SK-N-SH (cell line): Measurements from ENCODE around the gene IRGQ. TPM values are rescaled to one million over a fixed set of nuclear protein-coding genes. Genes with fewer than 3 reads are reported as not detected.

Source experiments
- CTCF ChIA-PET: fragments of 300-600, 350-600 bp; formaldehyde crosslinking; extraction: SDS; loops from one replicate; lab custom pipeline; 2021; lab: Yijun Ruan, JAX
- POLR2A ChIA-PET: fragments of 350-600 bp; sonication (Branson Sonifier 250); formaldehyde crosslinking; extraction: SDS; loops from one replicate; lab custom pipeline; 2020; ENCODE audit warnings: antibody characterized with exemption, inconsistent platforms; lab: Yijun Ruan, JAX
- DNase-seq: peaks from one replicate; pipeline ENCODE4 v3.0.0; 2012
- H2AFZ ChIP-seq: fragments of 200-600 bp; sonication (generic); 2 replicates; pipeline ENCODE4 v1.8.1; 2016; ENCODE audit warnings: antibody characterized with exemption, mild to moderate bottlenecking, low read depth
- H3F3A ChIP-seq: fragments of 200-600 bp; sonication (generic); replicated peaks from 2 replicates; pipeline ENCODE3; 2016; ENCODE audit warnings: antibody characterized with exemption, mild to moderate bottlenecking; ENCODE audit not compliant: insufficient read depth
- H3K27ac ChIP-seq, 2 experiments: fragments of 200-500 bp in 1 of 2; fragments of 200-600 bp in 1 of 2; sonication (Bioruptor generic) in 1 of 2; sonication (generic), shearing (Covaris generic) in 1 of 2; 2 replicates each; pipeline versions ENCODE4 v1.5.1 to v1.6.1; 2014 to 2016; ENCODE audit warnings: low read depth in 2 of 2, inconsistent platforms in 1 of 2, low read length in 1 of 2, mild to moderate bottlenecking in 1 of 2, mixed read lengths in 1 of 2
- H3K27me3 ChIP-seq: fragments of 200-600 bp; sonication (generic), shearing (Covaris generic); 2 replicates; pipeline ENCODE4 v1.6.1; 2016; ENCODE audit warnings: mixed run types; ENCODE audit not compliant: insufficient read depth
- H3K36me3 ChIP-seq, 2 experiments: fragments of 200-500 bp in 1 of 2; fragments of 200-600 bp in 1 of 2; sonication (Bioruptor generic) in 1 of 2; sonication (generic) in 1 of 2; replicated peaks in 1 of 2; 2 replicates each; pipeline versions ENCODE3 to v1.5.1; 2014 to 2016; ENCODE audit warnings: low read length in 1 of 2, mild to moderate bottlenecking in 1 of 2; ENCODE audit not compliant: insufficient read depth in 2 of 2, control insufficient read depth in 1 of 2
- H3K4me1 ChIP-seq, 2 experiments: fragments of 200-500 bp in 1 of 2; fragments of 200-600 bp in 1 of 2; sonication (Bioruptor generic) in 1 of 2; sonication (generic), shearing (Covaris generic) in 1 of 2; 2 replicates each; pipeline versions ENCODE4 v1.5.1 to v1.6.1; 2014 to 2016; ENCODE audit warnings: low read depth in 1 of 2, low read length in 1 of 2, mixed run types in 1 of 2; ENCODE audit not compliant: insufficient read depth in 2 of 2, control insufficient read depth in 1 of 2
- H3K4me2 ChIP-seq: fragments of 200-600 bp; sonication (generic), shearing (Covaris generic); 2 replicates; pipeline ENCODE4 v1.6.1; 2017; ENCODE audit warnings: mixed run types
- H3K4me3 ChIP-seq, 2 experiments: fragments of 200-500 bp in 1 of 2; fragments of 200-600 bp in 1 of 2; sonication (Bioruptor generic) in 1 of 2; sonication (generic), shearing (Covaris generic) in 1 of 2; 2 replicates each; pipeline versions ENCODE4 v1.5.1 to v1.8.1; 2014 to 2016; ENCODE audit warnings: low read depth in 2 of 2, inconsistent platforms in 1 of 2, low read length in 1 of 2, mild to moderate bottlenecking in 1 of 2, mixed read lengths in 1 of 2, moderate library complexity in 1 of 2
- H3K79me2 ChIP-seq: fragments of 200-600 bp; sonication (generic); 2 replicates; pipeline ENCODE4 v1.8.1; 2017; ENCODE audit warnings: mild to moderate bottlenecking; ENCODE audit not compliant: insufficient read depth
- H3K9ac ChIP-seq: fragments of 200-600 bp; sonication (generic); 2 replicates; pipeline ENCODE4 v1.6.1; 2017; ENCODE audit warnings: mixed run types
- H3K9me2 ChIP-seq: fragments of 200-600 bp; sonication (generic); 2 replicates; pipeline ENCODE4 v1.6.1; 2017; ENCODE audit warnings: mixed run types
- H3K9me3 ChIP-seq: fragments of 200-600 bp; sonication (generic); 2 replicates; pipeline ENCODE4 v1.6.1; 2017; ENCODE audit warnings: mixed run types, mild to moderate bottlenecking, moderate library complexity
- H4K20me1 ChIP-seq: fragments of 200-600 bp; sonication (generic); 2 replicates; pipeline ENCODE4 v1.6.1; 2017; ENCODE audit warnings: mild to moderate bottlenecking, mixed run types; ENCODE audit not compliant: insufficient read depth
- ELF1 ChIP-seq: IDR thresholded peaks from 2 replicates; pipeline ENCODE4 v1.4.0; 2012
- EP300 ChIP-seq, 2 experiments: IDR thresholded peaks; 2 replicates each; pipeline versions ENCODE4 v1.4.0 to v1.6.1; 2012; ENCODE audit warnings: borderline replicate concordance in 1 of 2, low read depth in 1 of 2, low read length in 1 of 2
- FOSL2 ChIP-seq: IDR thresholded peaks from 2 replicates; pipeline ENCODE4 v1.4.0; 2012; ENCODE audit warnings: low read depth, mild to moderate bottlenecking, moderate library complexity, borderline replicate concordance
- GABPA ChIP-seq: IDR thresholded peaks from 2 replicates; pipeline ENCODE4 v1.4.0; 2012; ENCODE audit warnings: low read depth, mild to moderate bottlenecking
- GATA2 ChIP-seq: sonication (generic); formaldehyde crosslinking; IDR thresholded peaks from 2 replicates; pipeline ENCODE4 v1.5.0; 2020; ENCODE audit warnings: mild to moderate bottlenecking, missing genetic modification reagents
- IRF3 ChIP-seq: fragments of 150-350 bp; IDR thresholded peaks from 2 replicates; pipeline ENCODE4 v1.6.1; 2016; ENCODE audit warnings: mild to moderate bottlenecking, low read depth, low read length
- MAX ChIP-seq: IDR thresholded peaks from 2 replicates; pipeline ENCODE4 v1.4.0; 2012; ENCODE audit warnings: low read depth
- NFIC ChIP-seq: IDR thresholded peaks from 2 replicates; pipeline ENCODE4 v1.4.0; 2012; ENCODE audit warnings: borderline replicate concordance
- NRF1 ChIP-seq: IDR thresholded peaks from 2 replicates; pipeline ENCODE4 v1.6.1; 2012; ENCODE audit warnings: low read depth, mild to moderate bottlenecking, low read length
- REST ChIP-seq: IDR thresholded peaks from 2 replicates; pipeline ENCODE4 v1.6.1; 2012; ENCODE audit warnings: mild to moderate bottlenecking, low read depth, low read length, moderate library complexity
- RXRA ChIP-seq: IDR thresholded peaks from 2 replicates; pipeline ENCODE4 v1.4.0; 2012; ENCODE audit warnings: low read depth, mild to moderate bottlenecking, borderline replicate concordance
- SMC3 ChIP-seq: IDR thresholded peaks from 2 replicates; pipeline ENCODE4 v1.6.1; 2012; ENCODE audit warnings: low read depth, low read length, improper control_type of control experiment
- TCF12 ChIP-seq: IDR thresholded peaks from 2 replicates; pipeline ENCODE4 v1.4.0; 2012
- USF1 ChIP-seq: IDR thresholded peaks from 2 replicates; pipeline ENCODE4 v1.4.0; 2012; ENCODE audit warnings: low read depth, borderline replicate concordance
- ZBTB33 ChIP-seq: IDR thresholded peaks from 2 replicates; pipeline ENCODE4 v1.4.0; 2012; ENCODE audit warnings: low read depth, borderline replicate concordance
- WGBS: methylation state at CpG from one replicate; pipeline ENCODE4 v1.1.6; 2017; ENCODE audit warnings: low lambda C conversion rate; 5-methylcytosine and 5-hydroxymethylcytosine counted together
- polyA plus RNA-seq, 3 experiments: library from polyadenylated mRNA; depleted of rRNA; stranded (reverse); fragments of >200 nt; gene quantifications; 2 replicates each; pipeline ENCODE4 v1.2.3, GENCODE V29; 2012

IRGQ gene
- polyA plus RNA-seq, 1 of the 3 experiments (the other 2 are of a cell fraction) = 8.4 TPM

- POLR2A ChIA-PET = no interaction called here
- CTCF ChIA-PET = no interaction called here
Measured at GRCh38 chr19:43612374-43612773, 16.4 kb upstream of the IRGQ start.

More at GRCh38 chr19:43612374-43612773, 16.4 kb upstream of the IRGQ start:
- no peak for DNase-seq
- no peak overlapping the region for H3K4me3 ChIP-seq
- peaks cover 6 to 21% of the 10 kb centered on the region in 2 experiments for H3K36me3 ChIP-seq
- no peak overlapping the region for H3K4me2 ChIP-seq
- 92% methylated on average over 11 of the region's 12 CpGs for WGBS
- H3K27ac ChIP-seq = no peak overlapping the region
- H3K9ac ChIP-seq = no peak overlapping the region
- H3K9me3 ChIP-seq = no peaks in the 10 kb centered on the region
- no peaks in the 10 kb centered on the region; a peak in 1 of 4 replicates for H3K4me1 ChIP-seq
- H3K9me2 ChIP-seq = no peaks in the 10 kb centered on the region
- H3K79me2 ChIP-seq = peaks cover 61% of the 10 kb centered on the region
- no peak for TF ChIP-seq SMC3
- no peak for TF ChIP-seq EP300 (IDR thresholded peaks at IDR 0.05; ENCODE audit: borderline replicate concordance in 1 of 2, low read depth in 1 of 2, low read length in 1 of 2)
- TF ChIP-seq NRF1 = no peak
- no peak for TF ChIP-seq ZBTB33
- TF ChIP-seq FOSL2 = no peak
- TF ChIP-seq NFIC = no peak
- TF ChIP-seq GABPA = no peak
- TF ChIP-seq GATA2 (CRISPR knock-in tag) = no peak
- TF ChIP-seq ELF1 = no peak
- no peak for TF ChIP-seq TCF12
- no peak for TF ChIP-seq RXRA
- TF ChIP-seq REST = no peak
- no peak for TF ChIP-seq MAX
- no peak for TF ChIP-seq USF1
- TF ChIP-seq IRF3 = no peak
- no peaks in the 10 kb centered on the region for H4K20me1 ChIP-seq
- no peaks in the 10 kb centered on the region for H3K27me3 ChIP-seq
- H3F3A ChIP-seq = no peaks in the 10 kb centered on the region
- no peak overlapping the region for H2AFZ ChIP-seq
